GM18517 (cell line): ENCODE data around the gene FAM50A.

Experiments used
- ATAC-seq: cut with Tn5 transposase; IDR thresholded peaks from one replicate; pipeline ENCODE4 v1.9.1; 2021; ENCODE audit warnings: mild to moderate bottlenecking, moderate library complexity; ENCODE audit not compliant: unreplicated experiment

FAM50A gene

DNA sequence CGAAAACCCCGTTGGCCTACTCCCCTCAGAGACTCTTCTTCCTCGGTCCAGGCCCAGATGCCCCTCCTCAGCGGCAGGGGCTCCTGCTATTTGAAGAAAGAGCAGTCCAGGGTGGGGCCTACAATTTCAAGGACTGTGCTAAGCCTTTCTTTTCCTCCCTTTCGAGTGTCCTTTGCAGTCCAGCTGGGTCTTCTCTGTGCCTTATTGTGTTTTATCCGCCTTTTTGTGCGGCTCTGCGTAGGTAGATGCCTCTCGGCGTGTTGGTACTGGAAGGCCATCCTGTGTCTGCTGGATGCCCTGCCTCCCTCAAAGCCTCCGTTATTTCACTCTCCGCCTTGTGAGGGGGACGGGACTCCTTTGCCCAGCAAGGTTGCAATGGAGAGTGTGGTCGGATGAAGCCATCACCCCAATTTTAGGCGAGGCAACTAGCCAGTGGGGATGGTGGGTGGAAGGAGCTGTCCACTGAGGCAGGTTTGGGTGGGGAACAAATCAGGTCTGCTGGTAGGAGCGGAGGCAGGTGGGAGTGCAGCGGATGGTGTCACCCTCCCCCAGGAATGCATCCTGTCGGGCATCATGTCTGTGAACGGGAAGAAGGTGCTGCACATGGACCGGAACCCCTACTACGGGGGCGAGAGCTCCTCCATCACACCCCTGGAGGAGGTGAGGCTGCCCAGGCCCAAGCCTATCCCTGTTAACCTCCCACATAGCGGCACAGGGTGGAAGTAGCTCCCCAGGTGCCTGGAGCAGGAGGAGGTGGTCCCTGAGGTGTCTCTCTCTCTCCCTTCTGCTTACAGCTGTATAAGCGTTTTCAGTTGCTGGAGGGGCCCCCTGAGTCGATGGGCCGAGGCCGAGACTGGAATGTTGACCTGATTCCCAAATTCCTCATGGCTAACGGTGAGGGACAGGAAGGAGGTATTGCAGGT lies 5.7 kb upstream of the FAM50A start:
- ATAC-seq, result no peak

DNA sequence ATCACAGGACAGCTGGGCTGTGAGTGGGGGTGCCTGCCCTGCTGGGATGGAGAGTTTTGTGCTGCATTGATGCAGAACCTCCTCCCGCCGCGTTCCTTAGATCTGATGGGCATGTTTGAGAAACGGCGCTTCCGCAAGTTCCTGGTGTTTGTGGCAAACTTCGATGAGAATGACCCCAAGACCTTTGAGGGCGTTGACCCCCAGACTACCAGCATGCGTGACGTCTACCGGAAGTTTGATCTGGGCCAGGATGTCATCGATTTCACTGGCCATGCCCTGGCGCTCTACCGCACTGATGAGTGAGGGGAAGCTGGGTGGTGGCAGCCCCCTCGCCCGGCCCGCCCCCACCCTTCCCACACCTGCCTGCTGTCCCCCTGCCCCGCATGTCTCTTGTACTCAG lies 4.1 kb upstream of the FAM50A start:
- ATAC-seq, result no peak

DNA sequence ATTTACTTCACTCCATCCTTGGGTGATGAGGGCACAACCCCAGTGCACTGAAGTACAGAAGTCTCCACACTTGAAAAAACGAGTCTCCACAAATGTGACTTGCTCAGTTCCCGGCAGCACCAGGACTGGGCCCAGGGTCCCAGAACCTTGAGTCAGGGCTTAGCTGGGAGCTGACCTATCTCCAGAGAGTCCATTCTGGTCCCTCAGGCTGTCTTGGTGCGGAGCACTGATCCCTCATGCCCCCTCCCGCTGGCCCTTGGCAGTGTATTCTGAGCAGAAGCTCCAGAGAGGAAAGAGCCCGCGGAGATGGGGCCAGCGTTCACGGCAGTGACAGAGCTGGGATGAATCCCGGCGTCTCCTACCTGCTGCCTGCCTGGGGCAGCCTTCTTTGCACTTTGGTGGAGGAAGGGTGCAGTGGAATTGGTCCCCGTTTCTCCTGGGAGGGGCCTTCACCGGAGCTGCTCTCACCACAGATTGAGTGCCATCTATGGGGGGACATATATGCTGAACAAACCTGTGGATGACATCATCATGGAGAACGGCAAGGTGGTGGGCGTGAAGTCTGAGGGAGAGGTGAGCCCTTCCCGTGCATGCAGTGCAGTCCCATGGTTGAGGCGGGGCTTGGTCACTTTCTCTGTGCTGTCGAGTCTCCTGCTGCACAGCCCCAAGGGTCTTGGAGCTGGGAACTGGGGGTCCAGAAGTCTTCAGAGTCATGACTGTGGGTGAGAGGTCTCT lies 3.2 kb upstream of the FAM50A start:
- no peak for ATAC-seq

DNA sequence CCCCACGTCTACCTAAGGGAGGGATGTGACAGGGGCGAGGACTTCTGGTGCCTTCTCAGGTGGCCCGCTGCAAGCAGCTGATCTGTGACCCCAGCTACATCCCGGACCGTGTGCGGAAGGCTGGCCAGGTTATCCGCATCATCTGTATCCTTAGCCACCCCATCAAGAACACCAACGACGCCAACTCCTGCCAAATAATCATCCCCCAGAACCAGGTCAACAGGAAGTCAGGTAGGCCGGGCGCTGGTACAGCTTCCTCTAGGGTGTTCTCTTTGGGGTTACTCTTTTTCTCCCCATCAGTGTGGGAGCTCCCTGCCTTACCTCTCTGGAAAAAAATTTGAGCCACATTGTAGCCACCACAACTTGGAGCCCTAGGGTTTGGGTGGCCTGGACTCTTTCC lies 2.4 kb upstream of the FAM50A start:
- no peak for ATAC-seq

DNA sequence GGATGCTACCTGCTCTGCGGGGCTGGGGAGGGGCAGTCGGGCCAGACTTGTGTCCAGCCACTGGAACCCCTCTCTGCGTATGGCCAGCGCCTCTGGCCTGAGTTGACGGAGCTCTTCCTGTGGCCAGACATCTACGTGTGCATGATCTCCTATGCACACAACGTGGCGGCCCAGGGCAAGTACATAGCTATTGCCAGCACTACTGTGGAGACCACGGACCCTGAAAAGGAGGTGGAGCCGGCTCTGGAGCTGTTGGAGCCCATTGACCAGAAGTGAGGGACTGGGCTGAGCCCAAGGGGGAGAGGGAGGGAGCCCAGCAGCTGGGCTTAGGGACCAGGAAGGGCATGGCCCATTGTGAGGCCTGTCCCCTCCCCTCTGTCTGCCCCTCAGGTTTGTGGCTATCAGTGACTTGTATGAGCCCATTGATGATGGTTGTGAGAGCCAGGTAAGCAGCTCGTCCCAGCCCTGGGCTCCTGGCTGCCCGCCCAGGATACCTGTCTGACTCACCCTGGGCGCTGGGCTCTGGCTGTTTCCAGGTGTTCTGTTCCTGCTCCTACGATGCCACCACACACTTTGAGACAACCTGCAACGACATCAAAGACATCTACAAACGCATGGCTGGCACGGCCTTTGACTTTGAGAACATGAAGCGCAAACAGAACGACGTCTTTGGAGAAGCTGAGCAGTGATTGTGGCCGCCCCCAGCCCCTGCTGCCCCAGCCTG lies 1.8 kb upstream of the FAM50A start:
- no peak for ATAC-seq

DNA sequence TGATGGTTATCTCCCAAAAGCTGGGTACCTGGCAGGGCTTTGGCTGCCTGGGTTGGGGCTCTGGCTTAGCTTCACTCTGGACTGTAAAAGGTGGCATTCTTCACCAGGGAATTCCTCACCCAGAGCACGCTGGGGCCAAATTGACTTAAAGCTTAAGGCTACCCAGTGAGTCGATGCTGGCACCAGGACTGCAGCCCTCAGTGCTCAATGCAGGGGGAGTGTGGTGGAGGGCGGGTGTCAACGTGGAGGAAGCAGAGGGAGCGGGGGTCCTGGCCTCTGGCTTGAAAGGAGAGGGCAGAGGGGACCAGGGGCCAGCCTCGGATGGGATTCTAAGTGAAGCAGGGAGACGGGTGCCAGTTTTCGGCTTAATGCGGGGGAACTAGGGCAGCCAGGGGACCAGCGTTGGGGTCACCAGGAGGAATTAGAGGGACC lies 446 bp upstream of the FAM50A start:
- no peak for ATAC-seq

DNA sequence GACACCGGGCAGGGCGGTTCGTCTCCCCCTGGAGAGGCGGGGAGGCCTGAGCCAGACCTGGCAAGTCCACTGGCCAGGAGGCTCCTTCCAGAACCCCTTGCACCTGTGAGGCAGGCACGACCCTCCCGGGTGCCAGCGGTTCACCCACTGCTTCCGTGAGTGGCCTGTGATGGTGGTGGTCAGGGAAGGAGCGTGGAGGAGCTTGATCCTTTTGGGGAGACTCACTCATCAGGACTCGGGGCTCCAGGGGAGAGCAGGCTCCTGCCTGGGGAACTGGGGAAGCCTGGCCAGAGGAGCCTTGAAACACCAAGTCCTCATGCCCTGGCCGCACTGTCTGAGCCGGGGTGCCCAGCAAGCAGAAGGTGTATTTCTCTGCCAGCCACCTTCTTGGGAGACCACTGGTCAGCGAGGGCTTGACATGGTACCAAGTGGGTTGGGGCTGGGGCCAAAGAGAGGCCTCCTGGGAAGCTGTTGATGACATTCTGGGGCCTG lies 860 bp downstream of the FAM50A start:
- no peak for ATAC-seq

DNA sequence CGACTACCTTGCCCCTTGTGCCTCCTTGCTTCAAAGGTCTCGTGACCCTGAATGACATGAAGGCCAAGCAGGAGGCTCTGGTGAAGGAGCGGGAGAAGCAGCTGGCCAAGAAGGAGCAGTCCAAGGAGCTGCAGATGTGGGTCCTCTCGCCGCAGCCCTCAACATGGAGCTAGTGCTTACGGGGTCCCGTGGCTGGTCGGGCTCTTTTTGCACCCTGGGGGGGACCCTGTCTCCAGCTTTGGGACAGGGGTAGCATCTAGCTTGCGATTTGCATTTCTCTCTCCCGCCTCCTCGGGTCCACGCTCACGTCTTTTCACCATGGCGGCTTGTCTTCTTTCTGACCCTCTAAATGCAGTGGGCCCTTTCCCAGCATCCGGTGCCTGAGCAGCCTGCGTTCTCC lies 1.8 kb downstream of the FAM50A start:
- no peak for ATAC-seq

DNA sequence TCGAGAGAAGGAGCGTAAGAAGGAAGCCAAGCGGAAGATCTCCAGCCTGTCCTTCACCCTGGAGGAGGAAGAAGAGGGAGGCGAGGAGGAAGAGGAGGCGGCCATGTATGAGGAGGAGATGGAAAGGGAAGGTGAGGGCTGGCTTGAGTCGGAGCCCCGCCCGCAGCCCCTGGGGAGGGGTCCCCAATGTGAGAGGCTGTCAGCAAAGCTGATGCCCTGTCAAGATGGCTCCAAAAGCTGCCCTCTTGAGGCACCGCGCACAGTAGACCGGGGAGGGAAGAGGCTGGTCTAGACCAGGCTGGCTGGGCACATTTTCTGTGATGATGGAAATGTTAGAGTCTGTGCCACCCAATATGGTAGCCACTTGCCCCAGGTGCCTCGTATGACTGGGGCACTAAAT lies 2.5 kb downstream of the FAM50A start:
- no peak for ATAC-seq

DNA sequence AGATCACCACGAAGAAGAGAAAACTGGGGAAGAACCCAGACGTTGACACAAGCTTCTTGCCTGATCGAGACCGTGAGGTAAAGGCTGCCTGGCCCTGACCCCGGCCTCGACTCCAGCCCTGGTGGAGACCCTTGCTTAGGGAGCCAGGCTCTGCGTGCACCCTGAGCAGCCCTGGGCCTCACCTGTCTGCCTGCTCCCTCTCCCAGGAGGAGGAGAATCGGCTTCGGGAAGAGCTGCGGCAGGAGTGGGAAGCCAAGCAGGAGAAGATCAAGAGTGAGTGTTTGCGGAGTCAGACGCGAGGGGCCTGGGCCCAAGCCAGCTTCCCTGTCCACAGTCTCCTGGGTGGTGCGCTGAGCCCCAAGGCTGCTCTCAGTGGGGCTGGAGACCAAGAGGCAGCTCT lies 4.5 kb downstream of the FAM50A start:
- no peak for ATAC-seq

DNA sequence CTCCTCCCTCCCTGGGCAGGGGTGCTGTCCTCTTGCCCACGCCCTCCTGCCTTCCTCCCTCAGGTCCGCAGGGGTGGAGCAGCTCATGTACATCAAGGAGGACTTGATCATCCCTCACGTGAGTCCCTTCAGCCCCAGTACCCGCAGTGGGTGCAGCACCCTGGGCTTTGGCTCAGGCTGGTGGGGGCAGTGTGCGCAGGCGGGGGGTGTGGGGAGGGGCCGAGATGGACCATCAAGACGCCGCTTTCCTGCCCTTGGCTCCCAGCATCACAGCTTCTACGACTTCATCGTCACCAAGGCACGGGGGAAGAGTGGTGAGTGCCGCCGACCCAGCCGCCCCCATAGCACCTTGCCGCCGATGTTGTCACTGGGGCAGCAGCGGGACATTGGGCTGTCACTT lies 5.7 kb downstream of the FAM50A start:
- no peak for ATAC-seq

DNA sequence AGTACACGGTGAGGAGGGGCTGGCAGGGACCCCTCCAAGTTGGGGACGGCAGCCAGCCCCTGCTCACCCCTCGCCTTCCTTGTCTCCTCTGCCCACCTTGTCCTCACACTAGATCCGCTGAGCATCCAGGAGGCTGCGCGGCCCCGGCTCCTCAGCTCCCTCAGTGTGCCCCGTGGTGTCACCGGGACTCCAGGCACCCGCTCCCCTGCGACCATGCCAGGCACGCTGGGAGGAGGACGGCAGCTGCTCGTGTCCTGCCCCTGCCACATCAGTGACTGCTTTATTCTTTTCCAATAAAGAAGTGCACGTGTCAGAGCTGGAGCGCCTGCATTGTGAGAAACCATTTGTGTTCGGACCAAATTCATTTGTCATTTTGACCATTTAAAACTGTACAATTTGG lies 6.4 kb downstream of the FAM50A start:
- no peak for ATAC-seq

DNA sequence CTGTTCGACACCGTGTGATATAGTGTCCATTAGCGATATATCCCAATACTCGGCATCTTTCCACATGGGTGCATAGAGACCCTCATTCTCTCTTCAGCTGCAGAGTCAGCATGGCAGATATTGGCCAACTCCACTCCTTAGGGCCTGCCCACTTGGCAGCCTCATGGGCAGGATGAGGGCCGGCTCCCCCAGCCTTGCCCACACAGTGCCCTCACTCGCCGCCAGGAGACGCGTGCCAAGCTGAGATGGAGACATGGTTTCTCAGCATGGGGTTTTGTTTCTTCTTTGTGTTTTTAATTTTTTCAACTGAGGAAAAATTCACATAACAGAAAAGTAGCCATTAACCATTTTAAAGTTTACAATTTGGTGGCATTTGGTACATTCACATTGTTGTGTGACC lies 8.9 kb downstream of the FAM50A start:
- ATAC-seq, result no peak

DNA sequence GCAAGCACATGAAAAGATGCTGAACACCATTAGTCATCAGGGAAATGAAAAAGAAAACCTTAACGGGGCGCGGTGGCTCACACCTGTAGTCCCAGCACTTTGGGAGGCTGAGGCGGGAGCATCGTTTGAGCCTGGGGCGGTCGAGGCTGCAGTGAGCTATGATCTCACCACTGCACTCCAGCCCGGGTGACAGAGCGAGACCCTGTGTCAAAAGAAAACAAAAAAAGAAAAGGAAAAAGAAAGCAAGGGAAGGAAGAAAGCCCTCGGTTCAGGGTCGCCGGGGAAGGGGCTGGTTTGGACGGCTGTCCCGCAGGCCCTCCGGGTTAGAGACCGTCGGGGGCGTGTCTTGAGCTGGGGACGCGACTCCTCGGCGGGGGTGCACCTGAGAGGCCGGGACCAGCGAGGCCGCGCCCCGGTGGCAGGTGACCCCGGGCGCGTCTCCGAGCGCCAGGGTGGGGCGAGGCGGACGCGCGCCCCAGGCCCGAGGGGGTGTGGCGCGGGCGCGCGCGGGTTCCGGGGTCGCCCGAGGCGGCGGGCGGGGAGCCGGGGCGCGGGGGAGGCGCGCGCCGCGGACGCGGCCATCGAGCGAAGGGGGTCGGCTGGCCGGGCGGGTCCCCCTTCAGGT lies 13.7 kb downstream of the FAM50A start:
- ATAC-seq, result no peak

DNA sequence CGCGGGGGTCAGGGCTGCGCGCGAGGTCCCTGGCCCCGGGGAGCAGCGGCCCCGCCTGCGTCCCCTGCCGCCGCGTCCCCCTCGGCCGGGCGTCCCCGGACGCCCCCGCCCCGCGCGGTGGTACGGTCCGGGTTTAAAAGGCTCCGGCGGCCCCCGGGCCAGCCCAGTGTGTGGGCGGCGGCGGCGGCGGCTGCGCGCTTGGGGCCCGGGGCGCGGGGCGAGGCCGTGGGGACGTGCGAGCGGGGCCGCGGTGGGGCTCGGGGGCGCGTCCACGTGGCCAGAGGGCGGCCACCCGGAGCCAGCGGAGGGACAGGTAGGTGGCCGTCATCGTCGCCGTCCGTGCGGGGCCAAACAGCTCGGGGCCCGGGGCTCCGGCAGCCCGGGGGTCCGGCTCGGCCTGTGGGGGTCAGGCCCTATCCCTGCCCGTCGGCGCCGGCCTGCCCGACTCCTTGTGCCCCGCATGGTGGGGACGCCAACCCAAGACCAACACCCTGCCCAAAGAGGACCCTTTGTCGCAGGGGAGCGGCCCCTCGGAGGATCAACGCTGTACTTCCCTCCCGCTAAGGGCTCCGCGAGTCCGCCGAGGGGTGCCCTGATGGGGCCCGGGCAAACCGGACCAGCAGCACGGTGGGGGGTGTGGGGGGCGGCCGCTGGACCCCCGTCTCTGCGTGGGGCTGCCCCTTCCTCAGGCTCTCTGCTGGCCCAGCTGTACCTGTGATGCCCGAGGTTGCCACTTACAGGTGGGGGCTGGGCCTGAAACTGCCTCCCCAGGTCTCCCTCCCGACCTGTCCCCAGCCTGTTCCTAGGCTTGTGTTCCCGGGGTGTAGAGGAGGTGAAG lies 14.4 kb downstream of the FAM50A start, which contains the start of gene PLXNA3:
Gene PLXNA3, plus strand, starts transcription at position 166 of the 838 bp plus-strand sequence. CDS start 1,903 bp downstream, outside the sequence.
- ATAC-seq, result no peak

DNA sequence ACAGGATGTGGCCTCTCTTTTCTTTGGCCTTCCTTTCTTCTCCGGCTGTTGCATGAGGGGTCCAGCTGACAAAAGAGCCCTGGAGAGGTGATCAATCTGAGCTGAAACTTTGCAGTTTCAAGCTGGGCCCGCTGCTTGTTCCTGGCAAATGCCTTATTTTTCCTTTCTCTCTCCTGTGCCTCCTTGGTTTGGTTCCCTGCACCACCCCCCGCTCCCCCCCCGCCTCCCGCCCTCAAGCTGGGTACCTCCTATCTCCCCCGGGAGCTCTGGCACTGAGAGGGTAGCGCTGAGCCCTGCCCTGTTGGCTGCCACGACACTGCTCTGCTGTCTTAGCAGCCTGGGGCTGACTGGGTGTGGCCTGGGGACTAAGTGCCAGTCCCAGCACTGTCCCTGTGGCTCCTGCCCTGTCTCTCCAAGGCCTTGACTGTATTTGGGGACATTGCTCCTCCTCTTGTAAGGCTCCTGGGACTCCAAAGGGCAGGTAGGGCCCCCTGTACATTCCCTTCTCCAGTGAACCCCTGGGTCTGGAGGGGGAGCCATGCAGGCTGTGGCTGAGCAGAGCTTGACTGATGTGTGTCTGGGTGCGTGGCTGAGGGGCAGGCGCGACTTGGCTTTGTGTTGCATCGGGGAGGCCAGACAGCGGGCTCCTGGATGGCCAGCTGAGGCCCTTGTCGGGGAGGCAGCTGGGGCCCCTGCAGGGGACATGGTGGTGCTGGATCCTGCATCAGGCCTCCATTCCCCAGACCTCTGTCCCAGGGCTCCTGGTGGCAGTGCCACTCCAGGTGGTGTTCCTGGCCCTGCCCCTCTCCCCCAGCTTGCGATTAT lies 15.2 kb downstream of the FAM50A start:
- ATAC-seq, result no peak

DNA sequence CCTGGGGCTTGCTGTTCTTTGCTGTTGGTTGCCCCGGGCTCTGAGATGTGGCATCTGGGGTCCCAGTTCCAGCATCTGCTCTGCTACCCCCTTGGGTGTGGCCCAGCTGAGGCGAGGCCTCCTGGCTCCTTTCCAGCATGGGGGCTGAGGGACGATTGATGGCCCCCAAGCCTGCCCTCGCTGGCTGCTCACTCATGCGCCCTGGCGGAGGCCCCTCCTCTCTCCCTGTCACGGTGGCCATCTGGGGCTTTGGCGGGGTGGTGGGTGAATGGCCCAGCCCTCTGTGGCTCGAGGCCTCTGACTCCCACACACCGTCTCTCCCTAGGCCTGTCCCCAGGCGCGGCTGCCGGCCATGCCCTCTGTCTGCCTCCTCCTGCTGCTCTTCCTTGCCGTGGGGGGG lies 15.9 kb downstream of the FAM50A start:
- ATAC-seq, result no peak

DNA sequence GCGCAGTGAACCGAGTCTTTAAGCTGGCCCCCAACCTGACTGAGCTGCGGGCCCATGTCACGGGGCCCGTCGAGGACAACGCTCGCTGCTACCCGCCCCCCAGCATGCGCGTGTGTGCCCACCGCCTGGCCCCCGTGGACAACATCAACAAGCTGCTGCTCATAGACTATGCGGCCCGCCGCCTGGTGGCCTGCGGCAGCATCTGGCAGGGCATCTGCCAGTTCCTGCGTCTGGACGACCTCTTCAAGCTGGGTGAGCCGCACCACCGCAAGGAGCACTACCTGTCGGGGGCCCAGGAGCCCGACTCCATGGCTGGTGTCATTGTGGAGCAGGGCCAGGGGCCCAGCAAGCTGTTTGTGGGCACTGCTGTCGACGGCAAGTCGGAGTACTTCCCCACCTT lies 16.4 kb downstream of the FAM50A start:
- no peak for ATAC-seq

DNA sequence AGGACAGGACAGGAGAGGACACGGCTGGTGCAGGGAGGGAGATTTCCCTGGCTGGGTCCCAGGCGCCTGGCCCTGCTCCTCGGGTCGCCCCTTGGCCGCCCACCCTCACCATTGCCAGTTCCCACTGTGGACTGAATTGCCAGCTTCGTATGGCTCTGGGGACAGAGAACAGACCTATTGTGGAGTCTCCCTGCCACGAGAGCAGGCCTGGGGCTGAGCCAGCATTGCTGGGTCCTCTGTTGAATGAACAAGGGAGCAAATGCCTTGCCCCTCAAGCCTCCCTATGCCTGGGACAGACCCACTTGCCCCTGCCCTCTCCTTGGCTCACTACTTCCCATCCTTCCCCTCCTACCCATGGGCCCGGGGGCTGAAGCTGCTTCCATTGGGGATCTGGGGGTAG lies 18.5 kb downstream of the FAM50A start:
- ATAC-seq, result no peak
